Activated T-cell treated with anti-CD3 and anti-CD28 coated beads for 4 hours (primary cell): ENCODE measurements around the gene LIN37.

ENCODE experiments used
- DNase-seq: peaks from one replicate; pipeline ENCODE4 v3.0.0-alpha.2; 2020

The LIN37 gene

DNA sequence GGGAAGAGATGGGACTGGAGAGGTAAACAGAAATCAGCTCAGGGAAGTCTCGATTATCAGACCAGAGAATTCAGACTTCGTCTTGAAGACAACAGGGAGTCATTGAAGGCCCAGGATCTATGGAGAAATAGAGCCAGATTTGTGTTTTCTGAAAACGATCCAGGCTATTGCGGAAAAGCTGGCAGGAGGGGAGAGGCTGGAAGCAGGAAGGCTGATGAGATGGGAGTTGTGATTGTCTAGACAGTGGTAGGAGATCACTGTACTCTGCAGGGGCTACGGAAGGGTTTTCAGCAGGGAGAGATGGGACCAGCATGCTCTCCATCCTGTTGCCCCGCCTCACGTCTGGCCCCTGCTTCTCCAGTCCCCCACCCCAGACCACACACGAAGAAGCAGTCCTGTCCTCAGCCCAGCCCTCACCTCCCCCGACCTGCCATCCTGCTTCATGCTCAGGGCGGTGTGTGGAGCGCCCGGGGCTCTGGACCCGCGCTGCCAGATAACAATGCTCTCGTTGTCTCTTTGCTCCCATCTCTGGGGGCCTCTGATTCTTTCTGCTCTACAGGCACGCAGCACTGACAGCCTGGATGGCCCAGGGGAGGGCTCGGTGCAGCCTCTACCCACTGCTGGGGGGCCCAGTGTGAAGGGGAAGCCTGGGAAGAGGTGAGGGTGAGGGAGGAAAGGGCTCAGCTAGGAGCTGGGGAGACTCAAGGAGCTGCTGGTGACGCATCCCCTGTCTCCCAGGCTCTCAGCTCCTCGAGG lies 28.9 kb downstream of the LIN37 start:
- DNase-seq: no peak

DNA sequence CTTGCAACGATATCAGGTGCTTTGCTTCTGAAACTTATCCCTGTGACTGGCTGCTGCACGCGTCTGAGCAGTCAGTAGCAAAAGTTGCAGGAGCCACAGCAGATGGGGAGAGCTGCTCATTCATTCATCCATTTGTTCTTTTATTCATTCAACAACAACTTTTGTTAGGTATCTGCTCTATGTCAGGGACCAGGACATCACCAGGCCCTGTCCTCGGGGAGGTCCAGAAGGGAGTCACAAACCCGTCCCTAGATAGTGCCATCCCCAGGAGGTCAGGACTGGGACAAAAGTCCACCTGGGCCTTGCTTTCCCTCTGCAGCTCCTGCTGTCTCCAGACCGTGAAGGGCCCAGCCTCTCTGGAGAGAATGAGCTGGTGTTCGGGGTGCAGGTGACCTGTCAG lies 29.6 kb downstream of the LIN37 start:
- no peak for DNase-seq

DNA sequence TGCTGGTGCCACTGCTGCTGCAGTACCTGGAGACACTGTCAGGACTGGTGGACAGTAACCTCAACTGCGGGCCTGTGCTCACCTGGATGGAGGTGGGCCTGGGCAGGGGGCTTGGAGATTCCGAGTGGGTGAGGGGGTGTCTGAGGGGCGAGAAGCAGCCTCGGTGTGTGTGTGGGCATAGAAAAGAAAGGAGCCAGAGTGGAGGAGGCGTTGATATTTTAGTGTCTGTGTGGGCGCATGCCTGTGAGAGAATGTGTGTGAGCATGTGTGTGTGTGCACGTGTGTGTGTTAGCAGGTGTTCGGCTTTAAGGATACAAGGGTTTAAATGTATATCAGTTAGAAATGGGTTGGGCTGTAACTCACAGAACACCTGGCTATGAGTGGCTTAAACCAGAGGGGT lies 30.7 kb downstream of the LIN37 start:
- DNase-seq: no peak

DNA sequence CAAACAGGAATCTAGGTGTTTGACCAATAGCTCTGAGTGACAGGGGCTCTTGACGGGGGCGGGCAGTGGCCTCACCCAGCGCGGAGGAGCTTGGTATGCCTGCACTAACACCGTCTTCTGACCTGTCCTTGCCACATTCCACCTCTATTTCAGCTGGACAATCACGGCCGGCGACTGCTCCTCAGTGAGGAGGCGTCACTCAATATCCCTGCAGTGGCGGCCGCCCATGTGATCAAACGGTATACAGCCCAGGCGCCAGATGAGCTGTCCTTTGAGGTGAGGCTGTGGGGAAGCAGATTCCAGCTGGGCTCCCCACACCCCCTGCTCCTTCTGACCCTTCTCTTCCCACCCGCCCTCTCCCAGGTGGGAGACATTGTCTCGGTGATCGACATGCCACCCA lies 31.7 kb downstream of the LIN37 start:
- no peak for DNase-seq

DNA sequence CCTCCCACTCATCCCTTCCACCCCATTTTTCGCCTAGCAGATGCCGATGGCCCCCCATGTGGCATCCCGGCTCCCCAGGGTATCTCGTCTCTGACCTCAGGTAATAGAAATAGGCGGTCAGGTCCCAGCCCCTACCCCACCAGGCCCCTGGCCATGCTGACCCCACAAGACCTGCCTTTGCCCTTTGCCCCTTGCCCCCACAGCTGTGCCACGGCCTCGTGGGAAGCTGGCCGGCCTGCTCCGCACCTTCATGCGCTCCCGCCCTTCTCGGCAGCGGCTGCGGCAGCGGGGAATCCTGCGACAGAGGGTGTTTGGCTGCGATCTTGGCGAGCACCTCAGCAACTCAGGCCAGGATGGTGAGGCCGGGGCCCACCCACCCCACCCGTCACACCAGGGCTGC lies 32.3 kb downstream of the LIN37 start:
- no peak for DNase-seq

GRCh38 chr19:35781650-35782049 lies 33.3 kb downstream of the LIN37 start:
- no peak for DNase-seq

DNA sequence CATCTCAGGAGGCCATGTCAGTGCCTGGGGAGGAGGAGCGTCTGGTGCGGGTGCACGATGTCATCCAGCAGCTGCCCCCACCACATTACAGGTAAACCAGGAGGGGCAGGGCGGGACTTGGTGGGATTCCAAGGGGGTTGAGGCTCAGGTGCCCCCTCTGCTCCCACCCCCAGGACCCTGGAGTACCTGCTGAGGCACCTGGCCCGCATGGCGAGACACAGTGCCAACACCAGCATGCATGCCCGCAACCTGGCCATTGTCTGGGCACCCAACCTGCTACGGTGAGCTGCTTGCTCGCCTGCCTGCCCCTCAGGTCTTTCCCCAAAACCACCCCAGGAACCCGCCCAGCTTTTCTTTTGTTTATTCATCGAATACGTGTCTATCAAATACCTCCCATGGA lies 34.2 kb downstream of the LIN37 start:
- no peak for DNase-seq

- no peak for DNase-seq
Measured at GRCh38 chr19:35783469-35784434, 35.4 kb downstream of the LIN37 start.

- no peak for DNase-seq
Measured at GRCh38 chr19:35784503-35785338, 36.3 kb downstream of the LIN37 start.

DNA sequence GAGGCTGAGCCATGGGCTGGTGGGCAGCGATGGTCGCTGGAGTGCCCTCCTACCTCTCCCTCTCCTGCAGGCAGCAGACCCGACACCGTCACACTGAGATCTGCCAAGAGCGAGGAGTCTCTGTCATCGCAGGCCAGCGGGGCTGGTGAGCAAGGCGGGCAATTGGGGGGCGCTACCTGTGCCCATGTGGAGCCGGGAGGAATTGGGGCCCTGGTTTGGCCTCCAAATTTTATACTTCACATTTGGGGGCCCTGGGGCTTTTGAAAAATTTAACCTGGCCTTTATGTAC lies 36.9 kb downstream of the LIN37 start:
- DNase-seq: no peak

DNA sequence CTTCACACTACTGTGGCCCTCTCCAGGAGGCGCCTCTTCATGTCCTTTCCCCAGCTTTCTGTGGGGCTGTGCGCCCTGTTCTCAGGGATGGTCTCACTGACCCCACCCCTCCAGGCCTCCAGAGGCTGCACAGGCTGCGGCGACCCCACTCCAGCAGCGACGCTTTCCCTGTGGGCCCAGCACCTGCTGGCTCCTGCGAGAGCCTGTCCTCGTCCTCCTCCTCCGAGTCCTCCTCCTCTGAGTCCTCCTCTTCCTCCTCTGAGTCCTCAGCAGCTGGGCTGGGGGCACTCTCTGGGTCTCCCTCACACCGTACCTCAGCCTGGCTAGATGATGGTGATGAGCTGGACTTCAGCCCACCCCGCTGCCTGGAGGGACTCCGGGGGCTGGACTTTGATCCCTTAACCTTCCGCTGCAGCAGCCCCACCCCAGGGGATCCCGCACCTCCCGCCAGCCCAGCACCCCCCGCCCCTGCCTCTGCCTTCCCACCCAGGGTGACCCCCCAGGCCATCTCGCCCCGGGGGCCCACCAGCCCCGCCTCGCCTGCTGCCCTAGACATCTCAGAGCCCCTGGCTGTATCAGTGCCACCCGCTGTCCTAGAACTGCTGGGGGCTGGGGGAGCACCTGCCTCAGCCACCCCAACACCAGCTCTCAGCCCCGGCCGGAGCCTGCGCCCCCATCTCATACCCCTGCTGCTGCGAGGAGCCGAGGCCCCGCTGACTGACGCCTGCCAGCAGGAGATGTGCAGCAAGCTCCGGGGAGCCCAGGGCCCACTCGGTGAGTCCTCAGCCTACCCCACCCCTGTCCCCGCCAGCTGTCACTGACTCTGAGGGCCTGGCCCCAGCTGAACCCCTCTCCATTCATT lies 38.2 kb downstream of the LIN37 start:
- DNase-seq: no peak

DNA sequence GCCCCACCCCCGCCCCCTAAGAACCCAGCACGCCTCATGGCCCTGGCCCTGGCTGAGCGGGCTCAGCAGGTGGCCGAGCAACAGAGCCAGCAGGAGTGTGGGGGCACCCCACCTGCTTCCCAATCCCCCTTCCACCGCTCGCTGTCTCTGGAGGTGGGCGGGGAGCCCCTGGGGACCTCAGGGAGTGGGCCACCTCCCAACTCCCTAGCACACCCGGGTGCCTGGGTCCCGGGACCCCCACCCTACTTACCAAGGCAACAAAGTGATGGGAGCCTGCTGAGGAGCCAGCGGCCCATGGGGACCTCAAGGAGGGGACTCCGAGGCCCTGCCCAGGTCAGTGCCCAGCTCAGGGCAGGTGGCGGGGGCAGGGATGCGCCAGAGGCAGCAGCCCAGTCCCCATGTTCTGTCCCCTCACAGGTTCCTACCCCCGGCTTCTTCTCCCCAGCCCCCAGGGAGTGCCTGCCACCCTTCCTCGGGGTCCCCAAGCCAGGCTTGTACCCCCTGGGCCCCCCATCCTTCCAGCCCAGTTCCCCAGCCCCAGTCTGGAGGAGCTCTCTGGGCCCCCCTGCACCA lies 38.9 kb downstream of the LIN37 start:
- no peak for DNase-seq

DNA sequence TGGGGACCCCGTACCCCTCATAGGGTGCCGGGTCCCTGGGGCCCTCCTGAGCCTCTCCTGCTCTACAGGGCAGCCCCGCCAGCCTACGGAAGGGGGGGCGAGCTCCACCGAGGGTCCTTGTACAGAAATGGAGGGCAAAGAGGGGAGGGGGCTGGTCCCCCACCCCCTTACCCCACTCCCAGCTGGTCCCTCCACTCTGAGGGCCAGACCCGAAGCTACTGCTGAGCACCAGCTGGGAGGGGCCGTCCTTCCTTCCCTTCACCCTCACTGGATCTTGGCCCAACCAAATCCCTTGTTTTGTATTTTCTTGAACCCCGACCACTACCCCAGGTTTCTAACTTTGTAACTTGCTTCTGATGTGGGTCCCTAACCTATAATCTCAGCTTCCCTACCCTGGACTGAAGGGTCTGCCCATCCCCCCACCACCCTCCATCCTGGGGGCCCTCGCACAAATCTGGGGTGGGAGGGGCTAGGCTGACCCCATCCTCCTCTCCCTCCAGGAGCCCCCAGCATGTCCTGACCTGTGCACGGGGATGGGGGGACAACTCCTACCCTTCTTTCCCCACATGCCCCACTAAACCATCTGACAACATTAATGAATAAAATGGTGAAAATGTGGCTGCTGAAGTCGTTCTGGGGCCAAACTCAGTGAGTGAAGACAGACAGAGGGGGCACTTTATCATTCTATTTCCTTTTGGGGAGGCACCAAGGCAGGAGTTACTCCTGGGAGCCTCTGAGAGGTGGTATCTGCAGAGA lies 40.0 kb downstream of the LIN37 start:
- no peak for DNase-seq

DNA sequence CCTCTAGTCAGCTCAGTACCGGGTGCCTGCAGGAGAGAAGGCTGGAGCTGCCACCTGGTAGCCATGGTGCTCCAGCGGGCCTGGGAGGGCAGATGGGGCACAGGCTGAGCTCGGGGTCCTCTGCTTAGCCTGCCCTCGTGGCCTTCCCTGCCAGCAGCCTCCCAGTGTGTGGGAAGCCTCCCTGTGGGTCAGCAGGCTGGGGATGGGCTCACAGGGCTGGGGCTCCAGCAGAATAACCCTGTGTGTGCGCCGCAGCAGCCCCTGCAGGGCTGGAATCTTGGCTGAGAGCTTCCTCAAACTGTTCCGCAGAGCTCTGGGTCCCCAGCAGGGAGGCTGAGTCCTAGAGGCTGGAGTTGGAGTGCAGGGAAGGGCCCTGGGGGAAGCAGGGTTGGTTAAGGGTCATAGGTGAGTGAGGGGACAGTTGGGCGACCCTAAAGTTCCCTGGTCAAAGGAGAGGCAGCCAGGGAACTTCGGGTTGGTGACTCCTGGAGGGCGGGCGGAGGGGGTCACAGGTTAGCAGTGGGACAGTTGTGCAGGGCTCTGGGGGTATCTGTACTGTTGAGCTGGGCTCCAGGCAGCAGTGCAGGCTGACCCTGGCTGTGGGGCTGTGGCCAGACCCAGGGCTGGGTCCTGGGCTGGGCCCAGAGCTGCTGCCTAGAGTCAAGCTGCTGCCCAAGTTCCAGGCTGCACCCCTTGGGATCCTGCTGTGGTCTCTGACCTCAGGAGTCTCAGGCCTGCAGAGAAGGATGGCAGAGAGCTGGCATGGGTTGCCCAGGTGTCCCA lies 41.0 kb downstream of the LIN37 start:
- DNase-seq: no peak

- DNase-seq: no peak
Measured at GRCh38 chr19:35789978-35790944, 41.9 kb downstream of the LIN37 start.

DNA sequence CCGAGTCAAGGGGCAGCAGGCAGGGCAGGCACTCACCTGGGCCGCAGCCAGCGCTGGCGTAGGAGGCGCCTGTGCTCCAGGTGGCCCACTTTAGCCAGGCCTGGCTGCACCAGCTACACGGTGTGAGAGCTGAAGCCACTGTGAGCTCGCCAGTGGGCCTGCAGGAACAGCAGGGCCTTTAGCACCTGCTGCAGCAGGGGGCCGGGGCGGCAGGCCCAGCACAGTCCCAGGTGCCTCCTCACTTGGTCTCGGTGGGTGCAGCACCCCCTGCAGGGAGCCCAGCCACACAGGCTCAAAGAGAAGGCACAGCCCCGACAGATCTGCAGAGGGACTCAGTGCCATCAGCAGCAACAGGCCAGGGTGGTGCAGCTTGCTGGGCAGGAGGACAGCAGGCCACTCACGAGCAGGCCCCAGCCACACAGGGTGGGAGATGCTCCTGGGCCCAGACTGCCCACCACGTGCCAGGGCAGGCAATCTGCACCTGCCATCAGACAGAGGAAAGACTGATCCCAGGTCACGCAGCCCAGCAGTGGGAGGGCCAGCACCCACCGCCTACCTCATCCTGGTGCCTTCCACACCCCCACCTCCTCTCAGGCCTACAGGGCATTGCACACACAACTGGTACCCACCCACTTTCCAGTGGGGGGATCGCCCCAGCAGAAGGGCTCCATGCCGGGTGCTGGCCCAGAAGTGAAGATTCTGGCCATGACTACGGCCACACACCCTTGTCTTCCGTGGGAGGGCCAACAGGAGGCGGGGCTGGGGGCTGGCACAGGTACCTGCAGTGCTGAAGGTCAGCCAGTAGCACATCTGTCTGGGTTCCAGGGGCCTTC lies 42.8 kb downstream of the LIN37 start:
- DNase-seq: no peak

GRCh38 chr19:35791814-35792279 lies 43.5 kb downstream of the LIN37 start:
- no peak for DNase-seq

- no peak for DNase-seq
Measured at GRCh38 chr19:35792312-35792711, 43.9 kb downstream of the LIN37 start.
